GM10266 (cell line): ENCODE results near the gene CEP164.
"Not testable (repeated sequence)": the region's sequence is repeated elsewhere in the genome, so short reads cannot be mapped to it uniquely, and the experiment has no call there.

Experiments
- DNase-seq: peaks from one replicate; pipeline ENCODE4 v3.0.0; 2012; ENCODE audit errors: extremely low spot score
- CTCF ChIP-seq: IDR thresholded peaks from 2 replicates; pipeline ENCODE4 v1.5.1; 2012; ENCODE audit warnings: mild to moderate bottlenecking, low read depth; ENCODE audit not compliant: control insufficient read depth, insufficient read depth; ENCODE audit errors: missing control alignments

The CEP164 gene

GRCh38 chr11:117395476-117395875, 67.8 kb downstream of the CEP164 start:
- DNase-seq = no peak

GRCh38 chr11:117396970-117397369, 69.3 kb downstream of the CEP164 start:
- no peak for DNase-seq
- no peak for TF ChIP-seq CTCF

More at GRCh38 chr11:117395476-117395875, 67.8 kb downstream of the CEP164 start:
- no peak for TF ChIP-seq CTCF

GRCh38 chr11:117398618-117399017, 71.0 kb downstream of the CEP164 start:
- DNase-seq = not testable (repeated sequence)

GRCh38 chr11:117399100-117399840, 71.6 kb downstream of the CEP164 start:
- DNase-seq = not testable (repeated sequence)

- not testable (repeated sequence) for DNase-seq
These were observed 78.2 kb downstream of the CEP164 start for GRCh38 chr11:117405898-117406297.

GRCh38 chr11:117407016-117407415, 79.4 kb downstream of the CEP164 start:
- DNase-seq = no peak
- no peak for TF ChIP-seq CTCF

GRCh38 chr11:117408356-117408755, 80.7 kb downstream of the CEP164 start:
- TF ChIP-seq CTCF = no peak
- DNase-seq = no peak

GRCh38 chr11:117409511-117409910, 81.9 kb downstream of the CEP164 start:
- no peak for DNase-seq
- no peak for TF ChIP-seq CTCF

GRCh38 chr11:117410238-117410637, 82.6 kb downstream of the CEP164 start:
- DNase-seq = no peak
- no peak for TF ChIP-seq CTCF
